Liver (tissue), 9 donors: Measurements from ENCODE around the gene ARHGAP10. TPM values are rescaled to one million over a fixed set of nuclear protein-coding genes. Genes with fewer than 3 reads are reported as not detected.

Experiments used
- DNase-seq: peaks from one replicate; pipeline ENCODE4 v3.0.0-alpha.2; 2017; ENCODE audit warnings: low spot score
- H3K27ac ChIP-seq, 2 donors: one replicate each; pipeline ENCODE4 v1.7.0; 2013; ENCODE audit warnings: inconsistent platforms in 2 of 2, low read length in 2 of 2, control low read depth in 1 of 2, low read depth in 1 of 2, mild to moderate bottlenecking in 1 of 2
- H3K27me3 ChIP-seq, 4 donors: one replicate each; pipeline versions ENCODE4 v1.6.1 to v1.7.0; 2013; ENCODE audit warnings: low read length in 3 of 4, inconsistent platforms in 1 of 4, mild to moderate bottlenecking in 1 of 4, moderate library complexity in 1 of 4; ENCODE audit not compliant: control insufficient read depth in 4 of 4, insufficient read depth in 4 of 4
- H3K36me3 ChIP-seq, 4 donors: one replicate each; pipeline versions ENCODE4 v1.6.1 to v1.7.0; 2013; ENCODE audit warnings: low read length in 3 of 4, mild to moderate bottlenecking in 3 of 4, low read depth in 1 of 4, moderate library complexity in 1 of 4; ENCODE audit not compliant: control insufficient read depth in 4 of 4, insufficient read depth in 3 of 4
- H3K4me1 ChIP-seq, 4 donors: one replicate each; pipeline versions ENCODE4 v1.6.1 to v1.7.0; 2013; ENCODE audit warnings: low read length in 3 of 4, mild to moderate bottlenecking in 3 of 4, moderate library complexity in 1 of 4; ENCODE audit not compliant: control insufficient read depth in 4 of 4, insufficient read depth in 4 of 4
- H3K4me3 ChIP-seq, 3 donors: one replicate each; pipeline versions ENCODE4 v1.6.1 to v1.7.0; 2013; ENCODE audit warnings: low read length in 3 of 3, control low read depth in 1 of 3, low read depth in 1 of 3, mild to moderate bottlenecking in 1 of 3
- H3K9ac ChIP-seq, 2 donors: one replicate each; pipeline ENCODE4 v1.7.0; 2013; ENCODE audit warnings: low read length in 2 of 2, mild to moderate bottlenecking in 2 of 2, moderate library complexity in 2 of 2, control low read depth in 1 of 2, low read depth in 1 of 2
- H3K9me3 ChIP-seq, 4 donors: one replicate each; pipeline versions ENCODE4 v1.6.1 to v1.7.0; 2013; ENCODE audit warnings: low read length in 3 of 4; ENCODE audit not compliant: control insufficient read depth in 4 of 4
- ATF3 ChIP-seq: IDR thresholded peaks from 2 replicates; pipeline ENCODE4 v1.6.1; 2016; ENCODE audit warnings: antibody characterized with exemption
- CTCF ChIP-seq: fragments of 150-350 bp; IDR thresholded peaks from 2 replicates; pipeline ENCODE4 v1.5.1; 2017; ENCODE audit warnings: improper control_type of control experiment, low read depth, low read length; ENCODE audit not compliant: missing input control
- FOXA2 ChIP-seq: IDR thresholded peaks from 2 replicates; pipeline ENCODE4 v1.6.1; 2016; ENCODE audit warnings: antibody characterized with exemption
- HNF4A ChIP-seq, 2 donors: conservative IDR thresholded peaks; 2 replicates each; pipeline ENCODE4 v1.6.1; 2016; ENCODE audit warnings: antibody characterized with exemption in 2 of 2, mild to moderate bottlenecking in 2 of 2
- HNF4G ChIP-seq: IDR thresholded peaks from 2 replicates; pipeline ENCODE4 v1.6.1; 2016; ENCODE audit warnings: antibody characterized with exemption
- JUND ChIP-seq, 2 donors: IDR thresholded peaks; 2 replicates each; pipeline ENCODE4 v1.6.1; 2016; ENCODE audit warnings: antibody characterized with exemption in 2 of 2
- MAX ChIP-seq: IDR thresholded peaks from 2 replicates; pipeline ENCODE4 v1.6.1; 2016; ENCODE audit warnings: antibody characterized with exemption
- NR2F2 ChIP-seq: IDR thresholded peaks from 2 replicates; pipeline ENCODE4 v1.6.1; 2016; ENCODE audit warnings: antibody characterized with exemption
- RAD21 ChIP-seq, 2 donors: IDR thresholded peaks; 2 replicates each; pipeline ENCODE4 v1.6.1; 2016; ENCODE audit warnings: antibody characterized with exemption in 2 of 2, mild to moderate bottlenecking in 2 of 2
- REST ChIP-seq: IDR thresholded peaks from 2 replicates; pipeline ENCODE4 v1.6.1; 2016; ENCODE audit warnings: antibody characterized with exemption, mild to moderate bottlenecking
- RXRA ChIP-seq, 2 donors: IDR thresholded peaks; 2 replicates each; pipeline ENCODE4 v1.6.1; 2017 to 2018; ENCODE audit warnings: antibody characterized with exemption in 2 of 2, mild to moderate bottlenecking in 1 of 2
- SP1 ChIP-seq: IDR thresholded peaks from 2 replicates; pipeline ENCODE4 v1.6.1; 2018; ENCODE audit warnings: antibody characterized with exemption, mild to moderate bottlenecking
- YY1 ChIP-seq: IDR thresholded peaks from 2 replicates; pipeline ENCODE4 v1.6.1; 2016; ENCODE audit warnings: antibody characterized with exemption, mild to moderate bottlenecking
- ZBTB33 ChIP-seq: IDR thresholded peaks from 2 replicates; pipeline ENCODE4 v1.6.1; 2016; ENCODE audit warnings: antibody characterized with exemption
- WGBS: extraction: QIAGEN DNeasy Blood & Tissue Kit; methylation state at CpG from one replicate; pipeline ENCODE4 v1.1.7; 2013; 5-methylcytosine and 5-hydroxymethylcytosine counted together
- polyA plus RNA-seq, 2 donors: library from polyadenylated mRNA; stranded (reverse) in 1 of 2; unstranded in 1 of 2; fragments of 200-250 nt in 1 of 2; fragments of >200 nt in 1 of 2; fragmentation: Nextera tagmentation in 1 of 2; extraction: Ambion mirVana in 1 of 2; gene quantifications; one replicate each; pipeline versions ENCODE4 v1.2.1 to v1.2.3, GENCODE V29; 2013 to 2015
- total RNA-seq, 2 donors: library from RNA; depleted of rRNA; stranded (reverse); fragments of >200 nt; gene quantifications; one replicate each; pipeline ENCODE4 v1.2.3, GENCODE V29; 2014
- donor health status: healthy.
- donor health status: healthy.
- donor health status: healthy.
- donor health status: healthy.
- donor health status: healthy.

Gene ARHGAP10
- total and polyA plus RNA-seq, 4 donors, result 1.5 to 13.0 (median 4.3) TPM

GRCh38 chr4:148057984-148058859, 326.3 kb downstream of the ARHGAP10 start:
- Histone ChIP-seq H3K27ac (peak overlapping the region; percentile 51 to 72), H3K9me3 (no peaks in the 10 kb centered on the region), H3K4me1 (peaks cover 0 to 45% (median 23%) of the 10 kb centered on the region in 4 donors), H3K36me3 (no peaks in the 10 kb centered on the region), H3K9ac (peak overlapping the region in 1 of 2 donors; percentile 18), H3K27me3 (no peaks in the 10 kb centered on the region), H3K4me3 (no peak overlapping the region)
- TF ChIP-seq SP1 (no peak), ZBTB33 (no peak), RXRA (IDR thresholded peaks at IDR 0.05) (no peak), NR2F2 (no peak), CTCF (no peak), JUND (IDR thresholded peaks at IDR 0.05) (no peak), RAD21 (IDR thresholded peaks at IDR 0.05) (no peak), FOXA2 (no peak), YY1 (no peak), ATF3 (no peak), HNF4G (no peak), HNF4A (conservative IDR thresholded peaks at IDR 0.05) (no peak), MAX (no peak), REST (no peak)
- 69% methylated on average over 14 of the region's 14 CpGs for WGBS
- DNase-seq, result no peak
